Measurements from ENCODE around the gene MMAB.

The MMAB gene

GRCh38 chr12:109609342-109609741 is 36.0 kb upstream of the MMAB start:
- H3K4me3 ChIP-seq (replicated peaks; ENCODE audit: low read depth, low read length): no peak overlapping the region
- no peak for DNase-seq (ENCODE audit: extremely low read depth, low read depth)
- no peak for TF ChIP-seq CTCF (IDR thresholded peaks at IDR 0.05; ENCODE audit: low read depth, low read length, missing control alignments)

- TF ChIP-seq CTCF (IDR thresholded peaks at IDR 0.05; ENCODE audit: low read depth, low read length, missing control alignments): no peak
- DNase-seq (ENCODE audit: extremely low read depth, low read depth): no peak
Observed at GRCh38 chr12:109608793-109609192, 35.5 kb upstream of the MMAB start.

GRCh38 chr12:109608270-109608669 is 35.0 kb upstream of the MMAB start:
- no peak overlapping the region for H3K4me3 ChIP-seq (replicated peaks; ENCODE audit: low read depth, low read length)
- no peak for TF ChIP-seq CTCF (IDR thresholded peaks at IDR 0.05; ENCODE audit: low read depth, low read length, missing control alignments)

More at GRCh38 chr12:109608793-109609192, 35.5 kb upstream of the MMAB start:
- no peak overlapping the region for H3K4me3 ChIP-seq (replicated peaks; ENCODE audit: low read depth, low read length)

GRCh38 chr12:109607618-109608017 is 34.3 kb upstream of the MMAB start:
- TF ChIP-seq CTCF (IDR thresholded peaks at IDR 0.05; ENCODE audit: low read depth, low read length, missing control alignments): no peak
- H3K4me3 ChIP-seq (replicated peaks; ENCODE audit: low read depth, low read length): no peak overlapping the region
- DNase-seq (ENCODE audit: extremely low read depth, low read depth): no peak

More at GRCh38 chr12:109608270-109608669, 35.0 kb upstream of the MMAB start:
- no peak for DNase-seq (ENCODE audit: extremely low read depth, low read depth)

- TF ChIP-seq CTCF (IDR thresholded peaks at IDR 0.05; ENCODE audit: low read depth, low read length, missing control alignments): no peak
- no peak for DNase-seq (ENCODE audit: extremely low read depth, low read depth)
- H3K4me3 ChIP-seq (replicated peaks; ENCODE audit: low read depth, low read length): no peak overlapping the region
Observed at GRCh38 chr12:109606320-109607028, 33.2 kb upstream of the MMAB start.

GRCh38 chr12:109605599-109606228 is 32.4 kb upstream of the MMAB start:
- no peak for TF ChIP-seq CTCF (IDR thresholded peaks at IDR 0.05; ENCODE audit: low read depth, low read length, missing control alignments)
- DNase-seq (ENCODE audit: extremely low read depth, low read depth): no peak
- H3K4me3 ChIP-seq (replicated peaks; ENCODE audit: low read depth, low read length): no peak overlapping the region
